Amniotic epithelial cell (primary cell): ENCODE measurements around the gene YAP1.
"Not testable (repeated sequence)": the region's sequence is repeated elsewhere in the genome, so short reads cannot be mapped to it uniquely, and the experiment has no call there.

ENCODE experiments used
- DNase-seq: peaks from one replicate; pipeline ENCODE4 v3.0.0-alpha.2; 2010; ENCODE audit warnings: low read depth

YAP1 gene

DNA sequence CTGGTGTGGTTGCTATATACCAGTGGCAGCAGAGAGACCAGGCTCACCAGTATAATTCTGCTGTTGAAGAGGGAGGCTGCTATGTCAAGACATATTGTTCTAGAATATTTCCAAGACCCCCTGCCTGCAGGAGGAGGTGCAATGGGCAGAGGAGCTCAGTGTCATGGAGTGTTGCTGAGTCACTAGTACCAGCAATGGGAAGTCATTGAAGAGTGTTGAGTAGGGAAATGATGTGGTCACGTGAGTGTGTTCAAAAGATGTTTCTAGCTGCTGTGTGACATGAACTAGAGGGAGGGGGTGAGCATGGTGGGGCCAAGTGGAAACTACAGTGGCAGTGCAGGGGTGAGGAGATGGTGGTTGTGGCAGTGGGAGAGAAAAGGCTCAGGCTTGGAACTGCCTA, 130.8 kb downstream of the YAP1 start:
- DNase-seq = peak; percentile 25

DNA sequence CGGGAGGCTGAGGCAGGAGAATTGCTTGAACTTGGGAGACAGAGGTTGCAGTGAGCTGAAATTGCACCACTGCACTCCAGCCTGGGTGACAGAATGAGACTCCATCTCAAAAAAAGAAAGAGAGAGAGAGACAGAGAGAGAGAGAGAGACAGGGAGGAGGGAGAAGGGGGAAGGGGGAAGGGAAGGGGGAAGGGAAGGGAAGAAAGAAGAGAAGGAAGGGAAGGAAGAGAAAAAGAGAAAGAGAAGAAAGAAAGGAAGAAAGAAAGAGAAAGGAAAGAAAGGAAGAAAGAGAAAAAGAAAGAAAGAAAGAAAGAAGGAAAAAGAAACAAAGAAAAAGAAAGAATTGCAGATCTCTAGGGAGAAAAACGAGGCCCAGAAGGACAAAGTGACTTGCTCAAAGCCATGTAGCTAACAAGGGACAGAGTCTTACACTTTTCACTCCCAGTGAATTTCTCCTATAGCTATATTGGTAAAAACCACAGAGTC, 133.2 kb downstream of the YAP1 start:
- DNase-seq = no peak

DNA sequence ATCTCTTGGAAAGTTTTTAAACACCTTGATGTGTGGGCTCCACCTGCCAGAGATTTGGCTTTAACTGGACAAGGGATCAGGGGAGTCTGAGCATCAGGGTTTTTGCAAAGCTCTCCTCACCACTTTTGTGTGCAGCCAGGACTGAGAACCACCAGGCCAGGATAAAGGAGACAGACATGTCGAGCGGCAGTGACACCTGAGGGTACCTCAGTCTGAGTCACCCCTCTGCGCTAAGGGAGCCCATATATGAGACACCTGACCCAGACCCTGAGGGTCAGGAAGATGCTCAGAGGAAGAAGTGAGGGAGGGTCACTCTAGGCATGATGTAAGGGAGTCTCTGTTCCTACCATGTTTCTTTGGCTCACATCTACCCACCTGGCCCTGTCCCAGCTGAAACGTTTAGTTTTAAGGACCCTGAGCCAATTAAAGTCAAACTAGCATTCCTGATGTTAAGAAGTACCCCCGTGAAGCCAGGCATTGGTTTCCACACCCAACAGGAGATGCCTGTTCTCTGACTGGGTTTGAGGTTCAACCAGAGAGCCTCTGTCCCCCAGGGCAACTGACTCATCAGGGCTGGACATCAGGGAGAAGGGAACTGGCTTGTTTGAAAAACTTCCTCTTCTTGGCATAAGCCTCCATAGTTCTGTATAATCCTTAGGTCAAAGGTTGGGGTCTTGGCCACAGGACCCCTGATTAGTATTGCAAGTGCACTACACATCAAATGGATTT, 134.6 kb downstream of the YAP1 start:
- DNase-seq = peak; percentile 65

DNA sequence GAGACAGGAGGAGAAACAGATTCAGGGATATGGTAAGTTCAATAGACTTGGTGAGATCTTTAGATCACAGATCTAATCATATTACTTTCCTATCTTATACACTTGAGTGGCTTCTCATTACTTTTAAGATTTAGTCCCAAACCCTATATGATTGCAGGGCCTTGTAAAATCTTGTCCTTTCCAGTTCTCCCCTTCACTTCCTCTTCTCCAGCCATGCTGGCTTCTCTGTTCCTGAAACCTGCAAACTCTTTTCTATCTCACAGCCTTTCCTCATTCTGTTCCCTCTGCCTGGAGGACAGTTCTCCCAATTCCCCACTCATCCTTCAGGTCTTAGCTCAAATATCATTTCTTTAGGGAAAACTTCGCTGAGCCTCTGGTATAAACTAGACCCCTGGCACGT, 141.2 kb downstream of the YAP1 start:
- DNase-seq = no peak

DNA sequence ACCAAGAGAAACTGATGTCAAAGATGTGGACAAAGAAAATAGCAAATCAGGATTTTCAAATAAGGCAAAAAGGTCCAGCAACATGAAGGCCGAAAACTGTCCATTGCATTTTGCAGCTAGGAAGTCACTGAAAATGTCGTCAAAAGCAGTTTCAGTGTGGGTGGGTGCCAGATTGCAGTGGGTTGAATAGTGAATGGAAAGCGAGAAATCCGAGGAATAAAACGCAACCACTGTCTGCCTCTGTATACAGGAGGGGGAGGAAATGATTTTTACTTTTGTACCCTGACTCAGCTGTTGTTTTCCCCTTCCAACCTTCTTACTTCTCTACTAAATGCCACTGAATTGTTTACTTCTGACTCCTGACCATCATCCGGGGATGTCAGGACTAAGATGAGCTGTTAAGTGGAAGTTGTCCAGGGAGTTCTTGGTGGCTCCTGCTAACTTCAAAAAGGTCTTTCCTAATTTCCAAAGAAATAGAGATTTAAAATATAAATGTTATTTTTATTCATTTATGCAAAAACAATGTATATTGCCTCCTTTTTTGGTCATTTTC, 142.2 kb downstream of the YAP1 start:
- peak; percentile 57 for DNase-seq

DNA sequence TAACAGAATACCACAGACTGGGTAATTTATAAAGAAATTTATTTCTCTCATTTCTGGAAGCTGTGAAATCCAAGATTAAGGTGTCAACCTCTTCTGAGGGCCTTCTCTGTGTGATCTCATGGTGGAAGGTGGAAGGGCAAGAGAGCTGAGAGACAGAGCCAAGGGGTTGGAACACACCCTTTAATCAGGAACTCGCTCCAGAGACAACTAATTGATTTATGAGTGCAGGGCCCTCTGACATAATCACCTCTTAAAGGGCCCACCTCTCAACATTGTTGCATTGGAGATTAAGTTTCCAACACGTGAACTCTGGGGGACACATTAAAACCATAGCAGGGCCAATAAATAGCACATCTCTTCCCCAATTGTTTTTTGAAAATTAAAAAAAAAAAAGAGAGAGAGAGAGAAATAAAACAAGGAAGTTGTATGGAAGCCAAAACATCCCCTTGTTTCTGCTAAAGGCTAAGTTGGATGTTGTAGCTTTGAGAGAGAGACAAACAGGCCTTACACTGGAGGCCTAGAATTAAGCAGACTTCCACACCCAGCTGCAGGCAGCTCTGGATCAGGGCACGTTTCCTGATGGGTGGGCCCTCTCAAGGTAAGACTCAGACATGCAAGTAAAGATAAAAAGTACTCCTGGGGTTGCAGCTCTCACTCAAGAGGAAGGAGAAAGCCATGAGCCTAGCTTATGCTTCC, 142.9 kb downstream of the YAP1 start:
- no peak for DNase-seq

DNA sequence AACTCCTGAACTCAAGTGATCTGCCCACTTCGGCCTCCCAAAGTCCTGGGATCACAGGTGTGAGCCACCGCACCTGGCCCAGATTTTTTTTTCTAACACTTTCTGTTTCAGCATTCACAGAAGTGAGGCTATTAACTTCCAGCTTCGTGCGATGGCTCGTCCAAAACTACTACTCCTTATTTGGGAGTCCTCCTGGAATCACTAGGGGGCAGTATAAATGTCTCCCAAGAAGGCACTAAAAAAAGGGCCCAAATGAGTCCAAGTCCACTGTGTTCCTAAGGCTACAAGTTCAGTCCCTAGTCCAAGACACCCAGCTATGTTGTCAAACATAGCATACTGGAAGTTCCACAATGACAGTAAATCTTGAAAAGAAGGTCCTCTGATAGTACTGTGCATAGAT, 143.8 kb downstream of the YAP1 start:
- DNase-seq = no peak

DNA sequence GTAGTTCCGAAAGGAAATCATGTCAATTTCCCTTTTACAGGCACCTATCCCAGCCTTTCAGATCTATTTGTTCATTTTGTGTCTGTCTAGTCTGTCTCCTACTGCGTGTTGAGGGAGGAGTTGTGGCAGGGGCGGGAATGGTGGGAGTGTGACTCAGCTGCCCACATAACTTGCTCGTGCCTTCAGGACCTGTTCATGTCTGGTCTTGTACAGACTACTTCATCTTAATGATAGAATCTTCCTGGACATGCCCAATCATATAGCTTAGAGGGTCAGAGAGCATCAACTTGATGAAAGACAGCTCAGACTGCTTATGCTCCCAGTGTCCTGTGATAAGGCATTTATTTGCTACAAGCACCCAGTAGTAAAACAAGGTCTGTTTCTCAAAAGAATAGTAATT, 146.0 kb downstream of the YAP1 start:
- DNase-seq = peak; percentile 91

DNA sequence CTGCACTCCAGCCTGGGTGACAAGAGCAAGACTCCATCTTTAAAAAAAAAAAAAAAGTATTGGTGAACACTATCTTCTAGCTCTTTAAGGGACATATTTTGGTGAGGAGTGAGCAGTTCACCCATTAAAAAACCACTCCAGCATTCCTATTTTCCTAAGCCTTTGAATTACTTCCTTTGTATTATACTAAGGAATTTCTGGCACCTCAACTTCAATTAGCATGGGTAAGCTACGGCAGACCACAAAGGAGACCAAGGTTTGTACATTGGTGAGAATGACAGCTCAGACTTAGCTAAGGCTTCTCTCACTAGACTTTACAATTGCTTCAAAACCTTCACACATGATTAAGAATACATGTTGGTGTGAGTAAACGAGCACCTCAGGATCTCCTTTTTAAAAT, 150.0 kb downstream of the YAP1 start:
- DNase-seq = no peak

DNA sequence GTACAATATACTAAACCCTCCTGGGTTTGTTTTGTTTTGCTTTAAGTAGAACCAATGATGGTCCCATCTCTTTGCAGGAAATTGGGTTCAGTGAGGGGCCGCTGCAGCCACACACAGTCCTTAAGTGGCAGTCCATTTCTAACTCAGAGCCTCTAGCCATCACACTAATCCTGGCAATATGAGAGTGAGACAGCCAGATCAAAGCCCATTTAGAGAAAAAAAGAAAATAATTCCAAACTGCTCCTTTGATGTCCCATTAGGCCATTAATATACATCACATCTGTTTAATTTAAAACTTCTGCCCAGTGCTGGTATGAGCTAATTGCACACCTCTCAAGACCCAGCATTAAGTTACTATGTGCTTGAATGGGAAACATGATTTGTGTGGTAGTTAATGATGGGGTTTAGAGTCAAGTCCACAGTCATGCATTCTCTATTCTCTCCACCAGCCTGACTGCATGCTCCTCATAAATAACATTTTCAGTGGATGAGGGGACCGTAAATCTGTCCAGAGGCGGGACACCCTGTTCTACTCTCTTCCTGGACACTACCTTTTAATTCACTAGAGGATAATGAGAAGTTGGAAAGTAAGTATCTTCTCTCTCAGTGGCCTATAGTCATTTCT, 153.2 kb downstream of the YAP1 start:
- DNase-seq = no peak

DNA sequence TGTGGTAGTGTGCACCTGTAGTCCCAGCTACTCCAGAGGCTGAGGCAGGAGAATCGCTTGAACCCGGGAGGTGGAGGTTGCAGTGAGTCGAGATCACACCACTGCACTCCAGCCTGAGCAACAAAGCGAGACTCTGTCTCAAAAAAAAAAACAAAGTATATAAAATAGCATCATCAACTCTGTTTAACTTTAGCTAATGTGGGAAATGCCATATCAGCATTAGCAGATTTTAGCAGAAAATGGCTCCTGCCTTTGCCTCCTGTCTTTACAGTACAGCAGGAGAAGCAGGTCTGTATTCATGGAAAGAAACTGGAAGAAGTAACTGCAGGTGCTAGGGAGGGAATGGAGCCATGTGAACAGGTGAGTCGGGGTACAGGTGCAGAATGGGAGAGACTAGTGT, 154.5 kb downstream of the YAP1 start:
- not testable (repeated sequence) for DNase-seq

DNA sequence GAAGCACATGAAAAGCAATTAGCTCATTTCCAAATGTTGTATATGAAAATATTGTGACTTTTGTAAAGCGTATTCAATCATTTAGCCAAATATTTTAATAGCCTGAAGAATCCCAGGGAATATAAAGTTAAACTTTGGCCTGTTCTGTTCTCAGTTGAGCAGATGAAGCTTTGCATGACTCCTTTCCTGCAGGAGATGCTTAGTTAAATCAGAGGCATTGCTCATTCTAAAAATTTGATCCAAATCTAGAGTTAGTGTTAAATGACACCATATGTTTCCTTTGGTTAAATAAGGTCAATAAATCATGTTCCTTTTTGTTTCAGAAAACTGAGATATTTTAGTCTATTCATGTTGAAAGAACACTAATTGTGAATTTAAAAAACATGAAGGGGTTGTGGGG, 155.9 kb downstream of the YAP1 start:
- no peak for DNase-seq

DNA sequence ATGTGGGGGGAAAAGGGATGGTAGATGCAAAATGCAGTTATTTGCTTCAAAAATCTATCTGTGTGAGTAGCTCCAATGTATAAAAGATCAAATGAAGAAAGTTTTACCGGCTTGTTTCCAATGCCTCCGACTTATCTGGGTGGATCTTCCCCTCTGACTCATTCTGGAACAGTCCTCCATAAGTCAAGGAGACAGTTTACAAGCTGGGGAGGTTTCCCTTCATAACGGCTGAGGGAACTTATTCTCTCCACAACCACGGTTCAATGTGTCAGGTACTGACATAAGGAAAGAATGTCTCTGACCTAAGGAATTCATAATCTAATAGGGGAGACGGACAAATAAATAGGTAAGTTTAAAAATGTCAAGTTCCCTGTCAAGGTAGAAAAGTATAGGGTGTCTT, 157.4 kb downstream of the YAP1 start:
- DNase-seq = peak; percentile 83

DNA sequence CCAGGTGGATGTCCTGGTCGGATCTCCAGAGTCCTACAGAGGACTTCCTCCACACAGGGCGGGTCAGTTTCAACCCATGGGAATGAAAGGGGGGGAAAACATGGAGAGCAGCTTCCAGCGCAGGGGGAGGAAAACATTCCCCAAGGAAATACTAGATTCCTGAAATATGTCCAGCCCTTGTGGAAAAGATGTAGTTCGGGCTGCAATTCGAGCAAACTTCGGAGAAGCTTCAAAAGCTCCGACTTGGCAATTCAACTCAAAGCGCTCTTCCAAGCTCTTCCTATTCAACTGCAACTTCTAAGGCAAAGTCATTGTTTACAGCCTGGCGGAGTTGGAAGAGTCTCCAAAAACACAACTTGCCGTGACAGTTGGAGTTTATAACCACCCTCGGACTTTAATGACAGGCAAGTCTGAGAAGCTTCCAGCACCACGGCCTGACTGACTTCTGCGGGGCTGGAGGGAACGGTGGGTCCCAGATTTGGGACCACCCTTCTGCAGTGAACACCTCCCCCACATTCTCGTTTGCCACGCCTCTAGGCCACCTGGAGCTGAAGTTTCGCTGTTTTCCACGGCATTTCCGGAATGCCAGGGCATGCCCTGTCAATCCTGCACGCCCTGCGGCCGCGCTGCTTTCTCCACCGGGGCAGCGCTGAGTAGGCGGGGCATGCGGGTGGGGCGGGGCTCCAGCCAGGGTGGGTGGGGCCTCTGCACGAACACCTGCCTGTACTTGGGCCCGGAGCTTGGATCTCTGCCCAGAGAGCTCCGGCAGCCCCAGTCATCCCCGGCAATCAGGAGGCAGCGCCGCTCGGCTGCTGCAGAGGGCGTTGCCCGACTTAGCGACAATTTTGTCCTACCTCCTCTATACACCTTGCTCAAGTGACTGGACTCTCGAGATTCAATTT, 158.1 kb downstream of the YAP1 start:
- peak; percentile 71 for DNase-seq

DNA sequence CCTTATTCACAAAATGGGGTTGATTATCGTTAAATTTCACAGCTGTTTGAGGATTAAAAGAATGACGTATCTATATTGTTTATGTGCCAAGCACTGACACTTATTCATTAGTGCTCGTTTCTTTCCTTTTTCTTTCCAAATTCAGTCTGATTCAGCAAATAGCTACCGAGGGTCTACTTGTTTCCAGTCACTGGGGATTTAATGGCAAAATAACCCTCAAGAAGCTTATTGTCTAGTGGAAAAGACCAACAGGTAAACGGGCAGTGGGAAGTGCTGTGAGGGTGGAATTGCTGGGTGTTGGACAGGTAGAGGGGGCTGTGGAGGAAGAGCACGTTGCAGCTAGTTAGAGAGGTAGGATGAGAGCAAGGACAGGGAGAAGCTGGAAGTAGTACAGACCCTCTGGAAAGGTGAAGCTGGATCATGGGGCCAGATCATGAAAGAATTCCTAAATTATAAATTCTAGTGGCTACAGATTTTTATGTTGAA, 158.8 kb downstream of the YAP1 start:
- no peak for DNase-seq

DNA sequence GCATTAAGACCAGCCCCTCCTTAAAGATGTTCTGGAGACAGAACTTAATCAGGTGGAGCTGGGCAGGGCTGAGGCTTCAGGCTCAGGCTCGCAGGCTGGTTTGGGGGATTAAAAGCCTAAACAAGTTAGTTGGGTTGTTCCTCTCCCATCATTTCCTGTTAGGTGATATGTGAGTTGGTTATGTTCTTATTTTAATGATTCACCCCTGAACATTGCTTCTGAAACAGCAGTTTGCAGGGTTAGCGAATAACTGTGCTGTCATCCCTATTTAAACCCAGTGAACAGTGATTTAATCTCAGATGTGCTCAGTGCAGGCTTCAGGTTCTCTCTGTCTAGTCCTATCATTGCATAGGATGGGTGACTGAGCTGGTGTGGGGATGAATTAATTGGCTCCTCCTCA, 159.7 kb downstream of the YAP1 start:
- DNase-seq = peak; percentile 36

DNA sequence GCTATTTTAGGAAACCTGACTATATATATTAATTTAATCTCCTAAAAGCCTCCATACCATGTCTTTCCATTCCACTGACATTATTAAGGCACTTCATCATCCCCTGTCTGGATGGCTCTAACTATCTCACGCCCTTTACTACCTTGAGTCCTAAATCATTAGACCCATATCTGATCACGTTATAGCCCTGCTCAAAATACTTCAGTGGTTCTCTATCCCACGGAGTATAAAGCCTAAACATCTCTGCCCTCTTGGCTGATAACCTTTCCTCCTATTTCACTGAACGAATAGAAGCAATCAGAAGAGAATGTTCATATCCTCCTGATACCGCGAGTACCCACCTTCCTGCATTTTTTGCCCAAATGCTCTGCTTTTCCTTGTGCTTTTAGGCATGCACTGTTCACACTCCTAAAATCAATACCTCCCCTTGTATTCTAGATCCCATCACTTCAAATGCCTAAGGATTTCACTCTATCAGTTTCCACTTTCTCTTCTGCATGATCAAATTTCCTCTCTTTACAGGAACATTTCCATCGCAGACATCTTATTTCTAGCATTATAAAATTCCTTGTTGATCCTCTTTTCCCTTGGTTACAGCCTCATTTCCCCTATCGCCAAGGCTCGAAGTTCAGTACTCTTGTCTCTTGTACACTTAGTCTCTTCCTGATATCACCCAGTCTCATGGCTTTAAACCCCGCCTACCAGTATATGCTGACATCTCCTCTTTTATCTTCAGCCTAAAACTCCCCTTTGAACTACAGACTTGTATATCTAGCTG, 162.0 kb downstream of the YAP1 start:
- DNase-seq = no peak

DNA sequence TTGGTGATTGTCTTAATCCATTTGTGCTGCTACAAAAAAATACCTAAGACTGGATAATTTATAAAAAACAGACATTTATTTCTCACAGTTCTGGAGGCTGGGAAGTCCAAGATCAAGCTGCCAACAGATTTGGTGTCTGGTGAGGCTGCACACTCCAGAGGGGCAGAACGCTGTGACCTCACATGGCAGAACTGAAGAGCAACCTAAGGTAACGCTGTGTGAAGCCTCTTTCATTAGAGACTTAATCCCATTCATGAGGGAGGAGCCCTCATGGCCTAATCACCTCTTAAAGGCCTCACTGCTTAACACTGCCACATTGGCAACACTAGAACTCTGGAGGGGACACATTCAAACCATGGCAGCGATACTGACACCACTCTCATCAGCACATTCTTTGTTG, 164.4 kb downstream of the YAP1 start:
- no peak for DNase-seq

DNA sequence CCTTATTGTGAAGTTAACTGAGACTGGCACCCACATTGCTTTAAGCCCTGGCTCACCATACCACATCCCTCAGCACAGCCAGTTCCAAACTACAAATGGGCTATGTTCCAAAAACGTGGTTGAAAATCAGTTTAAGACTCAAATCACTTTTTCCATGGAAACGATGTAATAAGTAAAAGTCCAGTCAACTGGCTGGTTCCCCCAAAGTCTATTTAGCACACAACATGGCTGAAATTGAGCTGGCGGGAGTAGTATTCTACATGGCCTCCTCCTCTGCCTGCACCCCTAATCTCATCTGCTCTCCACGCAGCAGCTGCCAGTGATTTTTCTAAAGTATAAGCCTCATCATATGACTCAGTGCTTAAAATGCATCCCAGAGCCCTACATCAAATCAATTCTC, 166.1 kb downstream of the YAP1 start:
- DNase-seq = no peak

DNA sequence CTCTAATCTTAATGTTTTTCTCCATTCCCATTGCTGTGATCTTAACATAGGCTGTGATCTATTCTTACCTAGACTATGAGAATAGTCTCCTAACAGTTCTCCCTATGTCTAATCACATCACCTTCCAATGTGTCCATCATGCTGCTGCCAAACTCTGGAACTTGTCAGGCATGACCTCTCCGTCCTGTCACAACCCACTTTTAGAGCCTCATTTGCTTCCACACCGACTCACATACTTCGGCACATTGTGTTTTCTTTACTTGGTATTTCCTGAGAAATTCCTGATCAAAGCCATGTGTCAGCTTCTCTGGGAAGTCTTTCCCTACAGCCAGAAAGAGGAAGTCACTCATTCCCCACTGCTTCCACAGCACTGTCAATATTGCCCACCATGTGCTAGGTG, 166.5 kb downstream of the YAP1 start:
- no peak for DNase-seq

DNA sequence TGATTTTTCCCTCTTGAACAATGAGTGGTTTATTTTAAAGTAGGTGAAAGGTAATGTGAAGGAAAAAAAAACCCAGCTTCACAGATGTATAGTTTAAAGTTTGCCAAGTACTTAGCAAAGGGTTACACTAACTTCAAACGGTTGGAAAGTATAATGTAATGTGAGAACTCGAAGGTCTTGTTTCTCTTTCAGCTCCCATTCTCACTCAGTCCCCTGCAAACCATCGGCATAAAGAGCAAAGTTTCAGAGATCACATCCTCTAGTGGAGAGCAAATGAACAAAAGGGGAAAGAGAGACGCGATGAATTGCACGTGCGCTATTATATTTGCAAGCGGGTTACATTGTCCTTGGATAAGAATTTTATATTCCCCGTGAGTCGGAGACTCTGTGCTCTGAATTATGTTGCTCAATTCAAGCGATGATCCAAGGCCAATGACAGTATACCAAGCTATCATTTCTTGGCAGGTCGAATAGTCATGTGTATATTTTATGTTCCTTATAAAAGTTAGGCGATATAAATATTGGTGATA, 169.5 kb downstream of the YAP1 start:
- no peak for DNase-seq
